Measurements from ENCODE around the gene FOXE1. TPM values are rescaled to one million over a fixed set of nuclear protein-coding genes. Genes with fewer than 3 reads are reported as not detected.

The FOXE1 gene
- total RNA-seq, 1 donor, result not detected

- TF ChIP-seq CTCF (IDR thresholded peaks at IDR 0.05; ENCODE audit: extremely low read depth, low read depth, low read length), result no peak
- no peak overlapping the region for H2AFZ ChIP-seq (ENCODE audit: low read length)
- no peak overlapping the region for H3K4me3 ChIP-seq (ENCODE audit: insufficient read depth, low read length)
- no peak overlapping the region for H3K4me2 ChIP-seq (ENCODE audit: insufficient read depth, low read length)
- H3K27ac ChIP-seq (ENCODE audit: low read depth, low read length), result no peak overlapping the region
- peak; percentile 89 for DNase-seq (ENCODE audit: insufficient read length, low spot score, missing footprints)
- peaks cover 97% of the 10 kb centered on the region for H3K27me3 ChIP-seq (ENCODE audit: insufficient read depth, low read length)
- no peaks in the 10 kb centered on the region for H3K79me2 ChIP-seq (ENCODE audit: insufficient read depth, low read length)
- no peaks in the 10 kb centered on the region for H3K4me1 ChIP-seq (ENCODE audit: insufficient read depth, low read length)
- H3K9me3 ChIP-seq (ENCODE audit: low read depth, low read length), result no peaks in the 10 kb centered on the region
- no peaks in the 10 kb centered on the region for H4K20me1 ChIP-seq (ENCODE audit: insufficient read depth, low read length)
- H3K36me3 ChIP-seq (ENCODE audit: insufficient read depth, low read length), result no peaks in the 10 kb centered on the region
Observed at GRCh38 chr9:97853844-97854695, 1.0 kb downstream of the FOXE1 start.

GRCh38 chr9:97854696-97855485, 1.9 kb downstream of the FOXE1 start:
- no peak for TF ChIP-seq CTCF (IDR thresholded peaks at IDR 0.05; ENCODE audit: extremely low read depth, low read depth, low read length)
- Histone ChIP-seq H3K36me3 (ENCODE audit: insufficient read depth, low read length) (no peaks in the 10 kb centered on the region), H3K4me1 (ENCODE audit: insufficient read depth, low read length) (no peaks in the 10 kb centered on the region), H3K4me2 (ENCODE audit: insufficient read depth, low read length) (no peak overlapping the region), H3K4me3 (ENCODE audit: insufficient read depth, low read length) (no peak overlapping the region), H3K9me3 (ENCODE audit: low read depth, low read length) (no peaks in the 10 kb centered on the region), H2AFZ (ENCODE audit: low read length) (no peak overlapping the region), H4K20me1 (ENCODE audit: insufficient read depth, low read length) (no peaks in the 10 kb centered on the region), H3K27me3 (ENCODE audit: insufficient read depth, low read length) (peaks cover 97% of the 10 kb centered on the region), H3K27ac (ENCODE audit: low read depth, low read length) (no peak overlapping the region), H3K79me2 (ENCODE audit: insufficient read depth, low read length) (no peaks in the 10 kb centered on the region)
- DNase-seq (ENCODE audit: insufficient read length, low spot score, missing footprints), result peak; percentile 46

- Histone ChIP-seq H3K27me3 (ENCODE audit: insufficient read depth, low read length) (peaks cover 97% of the 10 kb centered on the region), H3K9me3 (ENCODE audit: low read depth, low read length) (no peaks in the 10 kb centered on the region), H3K79me2 (ENCODE audit: insufficient read depth, low read length) (no peaks in the 10 kb centered on the region), H3K4me2 (ENCODE audit: insufficient read depth, low read length) (no peak overlapping the region), H4K20me1 (ENCODE audit: insufficient read depth, low read length) (no peaks in the 10 kb centered on the region), H3K36me3 (ENCODE audit: insufficient read depth, low read length) (no peaks in the 10 kb centered on the region), H2AFZ (ENCODE audit: low read length) (no peak overlapping the region), H3K4me3 (ENCODE audit: insufficient read depth, low read length) (no peak overlapping the region), H3K27ac (ENCODE audit: low read depth, low read length) (no peak overlapping the region), H3K4me1 (ENCODE audit: insufficient read depth, low read length) (no peaks in the 10 kb centered on the region)
- peak; percentile 35 for DNase-seq (ENCODE audit: insufficient read length, low spot score, missing footprints)
- TF ChIP-seq CTCF (IDR thresholded peaks at IDR 0.05; ENCODE audit: extremely low read depth, low read depth, low read length), result no peak
Observed at GRCh38 chr9:97855486-97855875, 2.5 kb downstream of the FOXE1 start.

GRCh38 chr9:97855899-97856298, 2.9 kb downstream of the FOXE1 start:
- H2AFZ ChIP-seq (ENCODE audit: low read length), result no peak overlapping the region
- no peaks in the 10 kb centered on the region for H3K36me3 ChIP-seq (ENCODE audit: insufficient read depth, low read length)
- no peaks in the 10 kb centered on the region for H3K4me1 ChIP-seq (ENCODE audit: insufficient read depth, low read length)
- TF ChIP-seq CTCF (IDR thresholded peaks at IDR 0.05; ENCODE audit: extremely low read depth, low read depth, low read length), result no peak
- no peak overlapping the region for H3K4me3 ChIP-seq (ENCODE audit: insufficient read depth, low read length)
- H3K79me2 ChIP-seq (ENCODE audit: insufficient read depth, low read length), result no peaks in the 10 kb centered on the region
- peak; percentile 72 for DNase-seq (ENCODE audit: insufficient read length, low spot score, missing footprints)
- H4K20me1 ChIP-seq (ENCODE audit: insufficient read depth, low read length), result no peaks in the 10 kb centered on the region
- H3K27ac ChIP-seq (ENCODE audit: low read depth, low read length), result no peak overlapping the region
- H3K27me3 ChIP-seq (ENCODE audit: insufficient read depth, low read length), result peaks cover 97% of the 10 kb centered on the region
- H3K4me2 ChIP-seq (ENCODE audit: insufficient read depth, low read length), result no peak overlapping the region
- H3K9me3 ChIP-seq (ENCODE audit: low read depth, low read length), result no peaks in the 10 kb centered on the region
